ENCODE data around the gene EHMT1.
A peak's percentile ranks its signal among the peaks of the same experiment; 100 is the strongest.

The EHMT1 gene

GRCh38 chr9:137802021-137802420 is 183.2 kb downstream of the EHMT1 start:
- ATAC-seq (ENCODE audit: low read depth), result no peak
- H3K36me3 ChIP-seq (ENCODE audit: low read depth), result peaks cover 17% of the 10 kb centered on the region
- H3K27ac ChIP-seq (ENCODE audit: poor library complexity, severe bottlenecking), result no peak overlapping the region
- no peaks in the 10 kb centered on the region for H3K4me1 ChIP-seq (ENCODE audit: insufficient read depth, poor library complexity, severe bottlenecking)
- no peak for TF ChIP-seq CTCF (IDR thresholded peaks at IDR 0.05; ENCODE audit: poor library complexity, severe bottlenecking)
- H3K27me3 ChIP-seq (ENCODE audit: insufficient read depth, poor library complexity, severe bottlenecking), result no peaks in the 10 kb centered on the region
- peak; percentile 28 for DNase-seq (ENCODE audit: low spot score)
- H3K4me3 ChIP-seq (ENCODE audit: severe bottlenecking), result no peak overlapping the region
- H3K9me3 ChIP-seq (ENCODE audit: severe bottlenecking), result no peaks in the 10 kb centered on the region

GRCh38 chr9:137802521-137803243 is 183.9 kb downstream of the EHMT1 start:
- Histone ChIP-seq H3K9me3 (ENCODE audit: severe bottlenecking) (no peaks in the 10 kb centered on the region), H3K4me1 (ENCODE audit: insufficient read depth, poor library complexity, severe bottlenecking) (no peaks in the 10 kb centered on the region), H3K36me3 (ENCODE audit: low read depth) (peaks cover 23% of the 10 kb centered on the region), H3K4me3 (ENCODE audit: severe bottlenecking) (no peak overlapping the region), H3K27me3 (ENCODE audit: insufficient read depth, poor library complexity, severe bottlenecking) (no peaks in the 10 kb centered on the region), H3K27ac (ENCODE audit: poor library complexity, severe bottlenecking) (no peak overlapping the region)
- no peak for TF ChIP-seq CTCF (IDR thresholded peaks at IDR 0.05; ENCODE audit: poor library complexity, severe bottlenecking)
- DNase-seq (ENCODE audit: low spot score) (no peak), ATAC-seq (ENCODE audit: low read depth) (no peak)

- DNase-seq (ENCODE audit: low spot score) (peak; percentile 30), ATAC-seq (ENCODE audit: low read depth) (no peak)
- Histone ChIP-seq H3K36me3 (ENCODE audit: low read depth) (peaks cover 26% of the 10 kb centered on the region), H3K4me3 (ENCODE audit: severe bottlenecking) (no peak overlapping the region), H3K27ac (ENCODE audit: poor library complexity, severe bottlenecking) (no peak overlapping the region), H3K27me3 (ENCODE audit: insufficient read depth, poor library complexity, severe bottlenecking) (no peaks in the 10 kb centered on the region), H3K9me3 (ENCODE audit: severe bottlenecking) (no peaks in the 10 kb centered on the region), H3K4me1 (ENCODE audit: insufficient read depth, poor library complexity, severe bottlenecking) (no peaks in the 10 kb centered on the region)
- TF ChIP-seq CTCF (IDR thresholded peaks at IDR 0.05; ENCODE audit: poor library complexity, severe bottlenecking), result no peak
Measured at GRCh38 chr9:137804908-137805630, 186.3 kb downstream of the EHMT1 start.

- H3K4me1 ChIP-seq (ENCODE audit: insufficient read depth, poor library complexity, severe bottlenecking), result no peaks in the 10 kb centered on the region
- no peak overlapping the region for H3K4me3 ChIP-seq (ENCODE audit: severe bottlenecking)
- no peak overlapping the region for H3K27ac ChIP-seq (ENCODE audit: poor library complexity, severe bottlenecking)
- no peaks in the 10 kb centered on the region for H3K27me3 ChIP-seq (ENCODE audit: insufficient read depth, poor library complexity, severe bottlenecking)
- no peak for DNase-seq (ENCODE audit: low spot score)
- TF ChIP-seq CTCF (IDR thresholded peaks at IDR 0.05; ENCODE audit: poor library complexity, severe bottlenecking), result no peak
- ATAC-seq (ENCODE audit: low read depth), result no peak
- peaks cover 13% of the 10 kb centered on the region for H3K36me3 ChIP-seq (ENCODE audit: low read depth)
- H3K9me3 ChIP-seq (ENCODE audit: severe bottlenecking), result no peaks in the 10 kb centered on the region
Measured at GRCh38 chr9:137807721-137808703, 189.2 kb downstream of the EHMT1 start.

Measured in RWPE2 (cell line).